HL-60 (cell line): ENCODE measurements around the gene SLC16A9.

Experiments
- DNase-seq, 2 experiments: peaks; one replicate each; pipeline ENCODE4 v3.0.0-alpha.2; 2010 to 2020; ENCODE audit warnings: low read depth in 1 of 2, low spot score in 1 of 2
- H3K27ac ChIP-seq: fragments of 250-450 bp; sonication (Bioruptor Pico); replicated peaks from 2 replicates; pipeline ENCODE4 v1.5.1; 2020; ENCODE audit warnings: mild to moderate bottlenecking, moderate library complexity
- H3K27me3 ChIP-seq: fragments of 250-450 bp; sonication (Bioruptor Pico); 2 replicates; pipeline ENCODE4 v1.5.1; 2021; ENCODE audit warnings: mild to moderate bottlenecking, moderate library complexity; ENCODE audit not compliant: insufficient read depth, poor library complexity, severe bottlenecking
- H3K4me3 ChIP-seq: replicated peaks from 2 replicates; pipeline ENCODE4 v1.5.1; 2011; ENCODE audit warnings: mild to moderate bottlenecking, control low read depth, low read length; ENCODE audit not compliant: insufficient read depth
- GABPA ChIP-seq: IDR thresholded peaks from 2 replicates; pipeline ENCODE4 v1.6.1; 2012; ENCODE audit warnings: low read depth
- POLR2AphosphoS5 ChIP-seq: IDR thresholded peaks from 2 replicates; pipeline ENCODE4 v1.6.1; 2012; ENCODE audit warnings: low read depth
- SPI1 ChIP-seq: IDR thresholded peaks from 2 replicates; pipeline ENCODE4 v1.6.1; 2012; ENCODE audit warnings: low read depth, mild to moderate bottlenecking, borderline replicate concordance
- TF ChIP-seq, protein P1 (sequence below): IDR thresholded peaks from one replicate; pipeline ENCODE4 v1.5.1; 2011; ENCODE audit warnings: low read length, control low read depth, inconsistent platforms; ENCODE audit not compliant: insufficient read depth
- TF ChIP-seq, protein P2 (sequence below): IDR thresholded peaks from 2 replicates; pipeline ENCODE4 v1.6.1; 2012; ENCODE audit warnings: low read depth; ENCODE audit not compliant: insufficient replicate concordance

SLC16A9 gene

DNA sequence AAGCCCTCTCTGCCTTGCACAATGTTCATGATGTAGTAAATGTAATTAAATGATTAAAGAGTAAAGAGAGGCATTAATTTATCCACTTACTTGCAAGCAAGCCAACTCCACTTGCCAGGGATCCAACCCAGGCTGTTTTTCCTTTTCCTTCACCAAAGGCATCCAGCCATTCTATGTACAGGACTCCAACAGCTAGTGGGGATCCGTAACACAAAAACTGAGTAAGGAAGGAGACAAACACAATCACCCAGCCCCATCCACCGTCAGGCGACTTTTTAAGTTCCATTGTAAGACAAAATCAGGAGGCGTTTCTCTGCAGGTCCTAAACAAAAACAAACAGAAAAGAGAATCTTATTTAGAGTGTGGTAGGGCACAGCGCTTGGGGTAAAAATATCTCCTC, 25.6 kb downstream of the SLC16A9 start:
- H3K4me3 ChIP-seq, result no peak overlapping the region
- TF ChIP-seq POLR2AphosphoS5, result no peak
- no peak for TF ChIP-seq GABPA
- TF ChIP-seq, protein P1, sequence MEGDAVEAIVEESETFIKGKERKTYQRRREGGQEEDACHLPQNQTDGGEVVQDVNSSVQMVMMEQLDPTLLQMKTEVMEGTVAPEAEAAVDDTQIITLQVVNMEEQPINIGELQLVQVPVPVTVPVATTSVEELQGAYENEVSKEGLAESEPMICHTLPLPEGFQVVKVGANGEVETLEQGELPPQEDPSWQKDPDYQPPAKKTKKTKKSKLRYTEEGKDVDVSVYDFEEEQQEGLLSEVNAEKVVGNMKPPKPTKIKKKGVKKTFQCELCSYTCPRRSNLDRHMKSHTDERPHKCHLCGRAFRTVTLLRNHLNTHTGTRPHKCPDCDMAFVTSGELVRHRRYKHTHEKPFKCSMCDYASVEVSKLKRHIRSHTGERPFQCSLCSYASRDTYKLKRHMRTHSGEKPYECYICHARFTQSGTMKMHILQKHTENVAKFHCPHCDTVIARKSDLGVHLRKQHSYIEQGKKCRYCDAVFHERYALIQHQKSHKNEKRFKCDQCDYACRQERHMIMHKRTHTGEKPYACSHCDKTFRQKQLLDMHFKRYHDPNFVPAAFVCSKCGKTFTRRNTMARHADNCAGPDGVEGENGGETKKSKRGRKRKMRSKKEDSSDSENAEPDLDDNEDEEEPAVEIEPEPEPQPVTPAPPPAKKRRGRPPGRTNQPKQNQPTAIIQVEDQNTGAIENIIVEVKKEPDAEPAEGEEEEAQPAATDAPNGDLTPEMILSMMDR, result no peak
- TF ChIP-seq, protein P2, sequence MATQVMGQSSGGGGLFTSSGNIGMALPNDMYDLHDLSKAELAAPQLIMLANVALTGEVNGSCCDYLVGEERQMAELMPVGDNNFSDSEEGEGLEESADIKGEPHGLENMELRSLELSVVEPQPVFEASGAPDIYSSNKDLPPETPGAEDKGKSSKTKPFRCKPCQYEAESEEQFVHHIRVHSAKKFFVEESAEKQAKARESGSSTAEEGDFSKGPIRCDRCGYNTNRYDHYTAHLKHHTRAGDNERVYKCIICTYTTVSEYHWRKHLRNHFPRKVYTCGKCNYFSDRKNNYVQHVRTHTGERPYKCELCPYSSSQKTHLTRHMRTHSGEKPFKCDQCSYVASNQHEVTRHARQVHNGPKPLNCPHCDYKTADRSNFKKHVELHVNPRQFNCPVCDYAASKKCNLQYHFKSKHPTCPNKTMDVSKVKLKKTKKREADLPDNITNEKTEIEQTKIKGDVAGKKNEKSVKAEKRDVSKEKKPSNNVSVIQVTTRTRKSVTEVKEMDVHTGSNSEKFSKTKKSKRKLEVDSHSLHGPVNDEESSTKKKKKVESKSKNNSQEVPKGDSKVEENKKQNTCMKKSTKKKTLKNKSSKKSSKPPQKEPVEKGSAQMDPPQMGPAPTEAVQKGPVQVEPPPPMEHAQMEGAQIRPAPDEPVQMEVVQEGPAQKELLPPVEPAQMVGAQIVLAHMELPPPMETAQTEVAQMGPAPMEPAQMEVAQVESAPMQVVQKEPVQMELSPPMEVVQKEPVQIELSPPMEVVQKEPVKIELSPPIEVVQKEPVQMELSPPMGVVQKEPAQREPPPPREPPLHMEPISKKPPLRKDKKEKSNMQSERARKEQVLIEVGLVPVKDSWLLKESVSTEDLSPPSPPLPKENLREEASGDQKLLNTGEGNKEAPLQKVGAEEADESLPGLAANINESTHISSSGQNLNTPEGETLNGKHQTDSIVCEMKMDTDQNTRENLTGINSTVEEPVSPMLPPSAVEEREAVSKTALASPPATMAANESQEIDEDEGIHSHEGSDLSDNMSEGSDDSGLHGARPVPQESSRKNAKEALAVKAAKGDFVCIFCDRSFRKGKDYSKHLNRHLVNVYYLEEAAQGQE, result no peak

DNA sequence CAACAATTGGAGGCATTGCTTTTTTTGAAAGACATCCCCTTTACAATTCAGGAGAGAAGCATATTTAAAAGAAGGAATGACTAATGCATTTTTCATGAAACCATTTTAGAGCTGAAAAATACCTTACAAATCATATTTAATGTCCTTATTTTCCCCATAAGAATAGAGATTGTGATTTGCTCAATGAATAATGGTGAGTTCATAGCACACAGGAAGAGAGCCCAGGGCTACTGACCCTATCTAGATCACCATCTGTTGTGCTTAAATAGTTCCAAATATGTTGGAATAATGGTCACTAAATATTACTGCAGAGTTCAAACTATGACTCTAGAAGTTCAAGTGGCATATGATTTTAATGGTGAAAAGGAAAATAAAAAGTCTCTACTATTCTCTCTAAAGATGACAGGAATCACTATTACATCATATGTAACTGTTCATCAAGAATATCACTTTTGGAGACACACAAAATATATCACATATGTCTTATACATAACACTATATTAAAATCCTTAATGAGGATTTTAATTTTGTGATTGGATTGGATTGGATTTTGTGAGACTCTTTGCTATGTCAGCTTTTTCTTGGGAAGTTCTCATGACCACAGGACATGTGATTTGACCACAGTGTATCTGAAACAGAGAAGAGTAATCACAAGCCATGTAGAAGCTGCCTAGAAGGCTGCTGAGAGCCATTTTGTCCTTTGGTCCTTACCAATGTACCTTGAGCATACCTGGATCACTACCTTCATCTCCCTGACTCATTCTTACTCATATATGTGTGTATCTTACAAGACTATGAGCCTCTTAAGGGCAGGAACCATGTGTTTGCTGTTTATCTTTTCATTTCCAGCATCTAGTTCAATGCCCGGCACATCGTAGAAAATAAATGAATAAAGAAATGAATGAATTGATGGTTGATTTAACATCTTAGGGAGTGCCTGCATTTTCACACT, 26.4 kb downstream of the SLC16A9 start:
- no peak for DNase-seq
- TF ChIP-seq SPI1 (no peak), GABPA (no peak), POLR2AphosphoS5 (no peak)
- TF ChIP-seq, protein P2, result no peak
- TF ChIP-seq, protein P1, result no peak
- no peak overlapping the region for H3K27ac ChIP-seq
- H3K27me3 ChIP-seq, result no peaks in the 10 kb centered on the region
- no peak overlapping the region for H3K4me3 ChIP-seq

More for the DNA sequence above, 25.6 kb downstream of the SLC16A9 start:
- Histone ChIP-seq H3K27ac (no peak overlapping the region), H3K27me3 (no peaks in the 10 kb centered on the region)
- no peak for DNase-seq

DNA sequence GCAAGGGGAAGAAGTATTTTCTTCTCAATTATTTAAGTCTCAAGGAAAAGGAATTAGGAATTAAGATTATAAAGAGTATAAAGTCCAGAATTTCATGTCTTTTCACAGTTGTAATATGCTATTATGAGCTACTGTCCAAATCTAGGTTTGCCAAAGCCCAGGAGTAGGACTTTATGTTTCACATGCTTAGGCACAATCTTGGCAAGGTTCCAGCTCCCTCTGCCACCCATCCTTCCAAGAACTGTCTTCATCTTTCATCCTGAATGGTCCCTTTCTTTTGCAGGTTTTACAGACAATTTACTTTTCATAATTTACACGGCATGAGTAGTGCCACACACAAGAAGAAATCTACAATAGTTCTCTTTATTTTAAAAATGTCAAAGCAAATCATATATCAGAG, 29.5 kb downstream of the SLC16A9 start:
- H3K27ac ChIP-seq, result no peak overlapping the region
- no peaks in the 10 kb centered on the region for H3K27me3 ChIP-seq
- no peak for DNase-seq
- no peak for TF ChIP-seq POLR2AphosphoS5
- H3K4me3 ChIP-seq, result no peak overlapping the region

DNA sequence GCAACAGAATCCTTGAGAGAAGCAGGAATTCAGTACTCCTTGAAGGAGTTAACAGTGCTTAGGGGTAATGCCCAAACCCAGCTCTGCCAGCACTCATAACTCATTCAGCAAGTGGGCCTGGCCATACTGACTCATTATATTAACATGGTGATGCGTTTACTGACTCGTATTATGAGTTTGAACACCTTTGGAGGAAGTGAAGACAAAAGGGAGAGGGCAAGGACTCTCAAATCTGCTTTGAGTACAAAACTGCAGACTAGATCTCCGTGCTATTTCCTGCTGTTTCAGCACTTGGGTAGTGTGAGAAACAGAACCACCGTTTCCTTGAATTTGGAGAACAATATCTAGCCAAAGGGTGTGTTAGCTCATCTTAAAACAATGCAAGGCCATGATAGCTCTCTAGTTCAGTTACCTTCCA, 30.8 kb downstream of the SLC16A9 start:
- TF ChIP-seq, protein P2, result no peak
- TF ChIP-seq POLR2AphosphoS5 (no peak), SPI1 (no peak)
- TF ChIP-seq, protein P1, result no peak
- no peaks in the 10 kb centered on the region for H3K27me3 ChIP-seq
- no peak for DNase-seq
- no peak overlapping the region for H3K27ac ChIP-seq
- no peak overlapping the region for H3K4me3 ChIP-seq
